Stomach smooth muscle (tissue), 2 donors: Measurements from ENCODE around the gene CCR5.

Source experiments
- H3K27ac ChIP-seq: one replicate; pipeline ENCODE4 v1.7.0; 2013; ENCODE audit warnings: mild to moderate bottlenecking, low read length, inconsistent platforms
- H3K27me3 ChIP-seq, 2 donors: one replicate each; pipeline ENCODE4 v1.7.0; 2013; ENCODE audit warnings: low read length in 2 of 2; ENCODE audit not compliant: insufficient read depth in 2 of 2, control insufficient read depth in 1 of 2
- H3K36me3 ChIP-seq, 2 donors: one replicate each; pipeline ENCODE4 v1.7.0; 2013; ENCODE audit warnings: low read length in 2 of 2; ENCODE audit not compliant: control insufficient read depth in 2 of 2, insufficient read depth in 2 of 2
- H3K4me1 ChIP-seq: one replicate; pipeline ENCODE4 v1.7.0; 2013; ENCODE audit warnings: low read length; ENCODE audit not compliant: control insufficient read depth, insufficient read depth
- H3K4me3 ChIP-seq, 2 donors: one replicate each; pipeline ENCODE4 v1.7.0; 2013; ENCODE audit warnings: low read length in 2 of 2
- H3K9ac ChIP-seq, 2 donors: one replicate each; pipeline ENCODE4 v1.7.0; 2013; ENCODE audit warnings: low read length in 2 of 2, mild to moderate bottlenecking in 1 of 2
- H3K9me3 ChIP-seq, 2 donors: one replicate each; pipeline ENCODE4 v1.7.0; 2013; ENCODE audit warnings: low read length in 2 of 2; ENCODE audit not compliant: control insufficient read depth in 2 of 2
- donor health status: healthy.
- donor health status: Pancreatic carcinoma.

CCR5 gene

GRCh38 chr3:46419816-46420215, 49.1 kb downstream of the CCR5 start:
- Histone ChIP-seq H3K36me3 (no peaks in the 10 kb centered on the region), H3K9ac (no peak overlapping the region)

GRCh38 chr3:46420931-46421330, 50.2 kb downstream of the CCR5 start:
- Histone ChIP-seq H3K36me3 (no peaks in the 10 kb centered on the region), H3K9me3 (no peaks in the 10 kb centered on the region), H3K9ac (no peak overlapping the region), H3K27me3 (no peaks in the 10 kb centered on the region), H3K4me1 (no peaks in the 10 kb centered on the region), H3K27ac (no peak overlapping the region), H3K4me3 (no peak overlapping the region)

More at GRCh38 chr3:46419816-46420215, 49.1 kb downstream of the CCR5 start:
- Histone ChIP-seq H3K4me1 (no peaks in the 10 kb centered on the region), H3K4me3 (no peak overlapping the region), H3K27me3 (no peaks in the 10 kb centered on the region), H3K27ac (no peak overlapping the region), H3K9me3 (no peaks in the 10 kb centered on the region)

GRCh38 chr3:46422617-46423016, 51.9 kb downstream of the CCR5 start:
- no peak overlapping the region for H3K4me3 ChIP-seq
- H3K27ac ChIP-seq, result no peak overlapping the region
- no peaks in the 10 kb centered on the region for H3K4me1 ChIP-seq
- H3K27me3 ChIP-seq, result no peaks in the 10 kb centered on the region
- H3K9me3 ChIP-seq, result no peaks in the 10 kb centered on the region
- no peaks in the 10 kb centered on the region for H3K36me3 ChIP-seq
- no peak overlapping the region for H3K9ac ChIP-seq

GRCh38 chr3:46423588-46423987, 52.8 kb downstream of the CCR5 start:
- Histone ChIP-seq H3K9ac (no peak overlapping the region), H3K4me1 (no peaks in the 10 kb centered on the region), H3K4me3 (no peak overlapping the region), H3K36me3 (no peaks in the 10 kb centered on the region), H3K27me3 (no peaks in the 10 kb centered on the region), H3K9me3 (no peaks in the 10 kb centered on the region), H3K27ac (no peak overlapping the region)
